HFFc6 (cell line): ENCODE results near the gene COL28A1. TPM values are rescaled to one million over a fixed set of nuclear protein-coding genes. Genes with fewer than 3 reads are reported as not detected.

Experiments
- DNase-seq: peaks from one replicate; pipeline ENCODE4 v3.0.0-alpha.2; 2018
- H3K27ac Mint-ChIP-seq: 2 replicates; pipeline ENCODE4 v1.8.0; 2020; ENCODE audit warnings: mild to moderate bottlenecking, mixed read lengths
- H3K27me3 Mint-ChIP-seq: 2 replicates; pipeline ENCODE4 v1.8.0; 2021; ENCODE audit warnings: mild to moderate bottlenecking, moderate library complexity, mixed read lengths; ENCODE audit not compliant: insufficient read depth
- H3K36me3 Mint-ChIP-seq: 2 replicates; pipeline ENCODE4 v1.8.0; 2021; ENCODE audit warnings: low read depth, mixed read lengths
- H3K4me1 Mint-ChIP-seq: 2 replicates; pipeline ENCODE4 v1.8.0; 2020; ENCODE audit warnings: low read depth, mixed read lengths
- H3K4me3 Mint-ChIP-seq: 2 replicates; pipeline ENCODE4 v1.8.0; 2020; ENCODE audit warnings: mild to moderate bottlenecking, moderate library complexity, mixed read lengths
- H3K9me3 Mint-ChIP-seq: 2 replicates; pipeline ENCODE4 v1.8.0; 2020; ENCODE audit warnings: mild to moderate bottlenecking, mixed read lengths
- total RNA-seq, 6 experiments: library from RNA; stranded (reverse); fragmentation: NEBNext Ultra II Directional; extraction: Animal tissue kit (Norgen Biotek cat#: 25700); gene quantifications; 2 replicates in 1 of 6; 3 replicates in 5 of 6; pipeline ENCODE4 v1.2.3, GENCODE V29; 2021
- TF ChIP-seq, protein P1 (sequence below): fragments of 200-600 bp; sonication (generic); IDR thresholded peaks from 2 replicates; pipeline ENCODE4 v1.5.0; 2021; ENCODE audit warnings: antibody characterized with exemption, mild to moderate bottlenecking

Gene COL28A1
- total RNA-seq, 6 experiments from 2014 or later: 0.07 to 0.14 TPM; not detected in 4

DNA sequence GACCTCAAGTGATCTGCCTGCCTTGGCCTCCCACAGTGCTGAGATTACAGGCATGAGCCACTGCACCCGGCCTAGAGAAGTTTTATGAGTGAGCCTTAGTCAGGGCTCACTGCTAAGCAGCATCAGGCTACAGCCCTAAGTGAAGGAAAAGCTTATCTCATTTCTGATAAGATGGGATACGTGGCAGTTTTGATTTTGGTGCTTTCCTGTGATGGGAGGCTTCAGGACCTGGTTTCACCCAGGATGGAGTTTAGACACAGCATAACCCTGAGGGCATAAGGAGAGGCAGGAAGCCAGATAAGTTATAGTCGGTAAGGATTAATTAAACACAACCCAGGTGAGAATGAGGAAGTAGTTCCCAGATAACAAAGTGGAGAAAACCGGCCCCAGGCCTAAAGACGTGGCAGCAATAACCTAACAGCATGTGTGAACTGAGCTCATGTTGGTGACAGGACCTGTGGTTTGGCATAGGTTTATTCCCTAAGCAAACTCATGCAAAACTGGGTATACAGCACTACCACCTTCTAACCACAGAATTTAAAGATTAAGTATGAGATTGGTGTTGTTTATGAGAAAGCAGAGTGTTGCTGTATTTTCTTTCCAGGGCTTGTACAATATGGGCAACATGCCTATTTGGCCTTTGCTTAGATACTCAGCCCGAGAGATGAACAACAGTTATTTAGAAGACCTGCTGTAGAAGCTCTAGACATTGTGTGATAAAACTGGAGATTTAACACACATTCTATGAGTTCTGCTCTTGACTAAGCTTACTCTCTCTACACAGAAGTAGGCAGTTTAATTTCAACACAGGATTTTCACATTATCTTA, 119.4 kb downstream of the COL28A1 start:
- no peak for DNase-seq

DNA sequence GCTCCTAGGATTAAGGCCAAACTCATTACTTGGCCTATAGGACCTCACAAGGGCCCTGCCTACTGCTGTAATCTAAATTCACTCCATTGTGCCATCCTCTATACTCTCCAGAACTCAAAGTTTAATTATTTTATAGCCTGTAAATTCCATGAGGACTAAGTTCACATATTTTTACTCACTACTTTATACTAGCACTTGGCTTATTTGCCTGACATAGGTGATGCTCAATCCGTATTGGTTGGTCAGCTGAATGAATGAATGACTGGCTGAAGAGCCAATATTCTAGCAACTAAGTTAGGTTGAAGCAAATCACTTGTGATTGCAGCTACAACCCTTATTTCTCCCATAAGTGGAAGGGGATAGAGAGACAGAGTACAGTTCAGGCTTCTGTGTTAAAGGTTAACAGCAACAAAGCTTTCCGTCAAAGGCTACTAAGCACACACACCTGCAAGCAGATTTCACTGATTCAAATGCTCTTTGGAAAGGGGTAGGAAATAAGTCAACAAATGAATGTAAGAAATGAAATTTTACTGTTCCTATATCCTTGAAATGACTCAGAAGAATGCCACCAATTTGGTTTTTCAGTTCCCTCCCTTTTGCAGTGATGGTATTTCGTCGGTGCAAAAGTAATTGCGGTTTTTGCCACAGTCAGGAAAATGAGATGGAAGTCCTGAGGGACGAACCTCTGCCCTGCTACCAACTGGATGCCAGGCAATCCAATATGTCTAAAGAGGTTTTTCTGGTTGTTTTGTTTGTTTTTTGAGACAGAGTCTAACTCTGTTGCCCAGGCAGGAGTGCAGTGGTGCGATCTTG, 120.7 kb downstream of the COL28A1 start:
- Mint-ChIP-seq H3K4me3 (no peak overlapping the region), H3K9me3 (no peaks in the 10 kb centered on the region), H3K27ac (no peak overlapping the region), H3K27me3 (peaks cover 1% of the 10 kb centered on the region), H3K36me3 (no peaks in the 10 kb centered on the region), H3K4me1 (peaks cover 6% of the 10 kb centered on the region; the same call in 1 of the 2 replicates)
- TF ChIP-seq, protein P1, sequence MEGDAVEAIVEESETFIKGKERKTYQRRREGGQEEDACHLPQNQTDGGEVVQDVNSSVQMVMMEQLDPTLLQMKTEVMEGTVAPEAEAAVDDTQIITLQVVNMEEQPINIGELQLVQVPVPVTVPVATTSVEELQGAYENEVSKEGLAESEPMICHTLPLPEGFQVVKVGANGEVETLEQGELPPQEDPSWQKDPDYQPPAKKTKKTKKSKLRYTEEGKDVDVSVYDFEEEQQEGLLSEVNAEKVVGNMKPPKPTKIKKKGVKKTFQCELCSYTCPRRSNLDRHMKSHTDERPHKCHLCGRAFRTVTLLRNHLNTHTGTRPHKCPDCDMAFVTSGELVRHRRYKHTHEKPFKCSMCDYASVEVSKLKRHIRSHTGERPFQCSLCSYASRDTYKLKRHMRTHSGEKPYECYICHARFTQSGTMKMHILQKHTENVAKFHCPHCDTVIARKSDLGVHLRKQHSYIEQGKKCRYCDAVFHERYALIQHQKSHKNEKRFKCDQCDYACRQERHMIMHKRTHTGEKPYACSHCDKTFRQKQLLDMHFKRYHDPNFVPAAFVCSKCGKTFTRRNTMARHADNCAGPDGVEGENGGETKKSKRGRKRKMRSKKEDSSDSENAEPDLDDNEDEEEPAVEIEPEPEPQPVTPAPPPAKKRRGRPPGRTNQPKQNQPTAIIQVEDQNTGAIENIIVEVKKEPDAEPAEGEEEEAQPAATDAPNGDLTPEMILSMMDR: no peak
- DNase-seq: no peak

More for the DNA sequence above, 119.4 kb downstream of the COL28A1 start:
- H3K4me1 Mint-ChIP-seq: peaks cover 6% of the 10 kb centered on the region; the same call in 1 of the 2 replicates
- no peaks in the 10 kb centered on the region for H3K36me3 Mint-ChIP-seq
- TF ChIP-seq, protein P1: no peak
- H3K27me3 Mint-ChIP-seq: peaks cover under 1% of the 10 kb centered on the region
- H3K27ac Mint-ChIP-seq: peak overlapping the region; percentile 60; the same call in 1 of the 2 replicates
- H3K9me3 Mint-ChIP-seq: no peaks in the 10 kb centered on the region
- no peak overlapping the region for H3K4me3 Mint-ChIP-seq

DNA sequence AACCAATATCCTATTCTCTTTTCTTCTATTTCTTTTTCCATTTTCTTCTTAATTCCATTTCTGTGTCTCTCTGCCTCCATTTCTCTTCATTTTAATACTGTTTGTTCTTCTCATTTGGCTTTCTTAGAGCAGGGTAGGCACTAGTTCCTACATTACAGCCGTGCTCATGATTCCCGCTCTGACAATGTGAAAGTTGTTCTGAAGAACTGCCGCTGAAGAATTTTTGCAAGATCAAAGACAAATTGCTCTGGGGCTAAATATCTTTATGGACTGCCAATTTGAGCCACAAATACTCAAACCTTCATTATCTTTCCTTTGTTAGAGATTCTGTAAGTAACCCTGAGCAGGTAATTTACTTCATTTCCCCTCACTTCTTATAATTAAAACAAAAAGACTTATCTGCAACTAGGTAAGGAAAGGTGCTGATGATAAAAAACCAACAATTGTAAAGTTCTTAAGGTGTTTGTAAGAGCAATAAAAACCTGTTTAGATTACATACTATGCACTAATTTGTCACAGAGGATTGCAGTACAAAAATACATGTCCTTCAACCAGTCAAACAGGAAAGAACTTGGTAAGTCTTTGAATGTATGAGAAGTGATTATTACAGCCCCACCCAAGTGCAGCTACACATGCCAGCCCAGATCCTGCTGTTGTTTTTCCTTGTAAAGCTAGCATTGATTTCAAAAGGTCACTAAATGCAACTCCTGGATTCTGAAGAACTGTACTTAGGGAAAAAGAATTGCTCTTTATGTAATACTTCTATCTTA, 127.5 kb downstream of the COL28A1 start:
- no peaks in the 10 kb centered on the region for H3K9me3 Mint-ChIP-seq
- TF ChIP-seq, protein P1: no peak
- no peak overlapping the region; the same call in 1 of the 2 replicates for H3K4me3 Mint-ChIP-seq
- no peaks in the 10 kb centered on the region for H3K4me1 Mint-ChIP-seq
- no peak overlapping the region for H3K27ac Mint-ChIP-seq
- peaks cover 3% of the 10 kb centered on the region for H3K27me3 Mint-ChIP-seq
- no peaks in the 10 kb centered on the region for H3K36me3 Mint-ChIP-seq
- no peak for DNase-seq

DNA sequence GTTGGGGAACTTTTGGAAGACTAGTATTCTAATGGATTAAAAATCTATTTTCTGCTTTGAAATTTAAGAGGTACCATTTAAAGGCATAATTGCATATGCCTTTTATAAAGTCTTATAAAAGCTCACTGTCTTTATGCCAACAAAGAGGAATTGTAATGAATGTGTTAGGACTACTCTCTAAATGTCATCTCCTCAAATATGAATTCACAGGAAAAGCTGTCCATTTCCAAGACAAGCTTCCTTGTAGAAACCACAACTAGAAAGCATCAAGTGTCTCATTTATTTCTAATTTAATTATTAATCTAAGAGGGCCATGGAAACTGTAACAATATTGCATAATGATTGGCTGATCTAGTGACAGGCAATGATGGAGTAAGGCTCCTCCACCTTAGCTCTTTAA, 130.2 kb downstream of the COL28A1 start:
- no peak for DNase-seq
- H3K36me3 Mint-ChIP-seq: no peaks in the 10 kb centered on the region
- TF ChIP-seq, protein P1: no peak
- no peak overlapping the region for H3K4me3 Mint-ChIP-seq
- H3K9me3 Mint-ChIP-seq: no peaks in the 10 kb centered on the region
- peaks cover 5% of the 10 kb centered on the region for H3K27me3 Mint-ChIP-seq
- no peaks in the 10 kb centered on the region for H3K4me1 Mint-ChIP-seq
- no peak overlapping the region for H3K27ac Mint-ChIP-seq

DNA sequence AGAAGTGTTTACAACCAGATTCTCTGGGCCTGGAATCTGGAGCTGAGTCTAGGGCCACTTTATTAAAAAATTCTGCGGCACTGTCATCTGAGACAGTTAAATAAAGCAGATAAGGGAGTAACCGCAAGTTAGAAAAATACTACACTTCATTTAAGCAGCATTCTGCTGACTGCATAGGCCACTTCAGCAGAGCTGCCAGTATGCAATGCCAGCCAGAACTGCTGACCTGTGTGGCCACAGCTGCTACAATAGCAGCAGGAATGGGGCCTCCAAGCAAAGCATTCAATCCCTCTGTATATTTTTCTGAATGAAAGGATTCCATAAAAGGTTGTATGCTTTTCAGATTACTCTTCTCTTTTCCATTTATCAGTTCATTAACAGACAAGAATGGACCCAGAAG, 136.0 kb downstream of the COL28A1 start:
- TF ChIP-seq, protein P1: no peak
- Mint-ChIP-seq H3K4me1 (no peaks in the 10 kb centered on the region), H3K4me3 (no peak overlapping the region), H3K9me3 (no peaks in the 10 kb centered on the region), H3K36me3 (no peaks in the 10 kb centered on the region), H3K27me3 (peaks cover 3% of the 10 kb centered on the region), H3K27ac (no peak overlapping the region)
- no peak for DNase-seq
